SK-MEL-5 (cell line): ENCODE data around the gene GRM5. TPM values are rescaled to one million over a fixed set of nuclear protein-coding genes. Genes with fewer than 3 reads are reported as not detected.
"Not testable (repeated sequence)": the region's sequence is repeated elsewhere in the genome, so short reads cannot be mapped to it uniquely, and the experiment has no call there.

Experiments
- DNase-seq: peaks from one replicate; pipeline ENCODE4 v3.0.0-alpha.2; 2016; ENCODE audit warnings: low read depth, low spot score
- in situ Hi-C: cut with HindIII; loops from 2 replicates; pipeline ENCODE4 v1.10.0; 2016; ENCODE audit warnings: low sequenced_read_pairs, high pct_unique_total_duplicates, low pct_unique_long_range_greater_than_20kb
- total RNA-seq: library from RNA; depleted of rRNA; stranded (reverse); fragments of >200 nt; shearing (Covaris generic); gene quantifications from 2 replicates; pipeline ENCODE4 v1.2.3, GENCODE V29; 2014

The GRM5 gene
- total RNA-seq, 1 experiment from 2014 or later = 0.05 TPM

GRCh38 chr11:88543902-88544655 lies 521.7 kb downstream of the GRM5 start:
- in situ Hi-C loops = no loop called here
- DNase-seq = peak; percentile 89

- in situ Hi-C loops = no loop called here
- DNase-seq = no peak
These were observed 524.8 kb downstream of the GRM5 start for GRCh38 chr11:88541006-88541405.

DNA sequence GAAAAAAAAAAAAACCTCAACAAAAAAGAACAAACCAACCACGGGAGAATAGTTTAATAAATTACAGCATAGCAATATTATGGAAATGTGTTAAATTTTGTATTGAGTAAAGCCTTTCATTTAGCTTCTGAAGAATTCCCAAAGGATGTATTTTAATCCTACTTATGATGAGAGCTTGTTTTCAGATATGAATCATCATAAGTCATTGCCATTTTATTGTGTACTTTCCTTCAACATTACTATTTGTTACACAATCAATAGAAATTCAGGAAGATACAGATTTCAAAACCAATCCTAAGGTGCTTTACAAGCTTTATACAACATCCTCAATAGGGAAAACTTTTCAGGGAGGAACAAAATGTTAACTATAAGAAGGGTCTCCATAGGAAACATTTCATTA lies 527.7 kb downstream of the GRM5 start:
- peak; percentile 5 for DNase-seq
- in situ Hi-C loops = no loop called here

DNA sequence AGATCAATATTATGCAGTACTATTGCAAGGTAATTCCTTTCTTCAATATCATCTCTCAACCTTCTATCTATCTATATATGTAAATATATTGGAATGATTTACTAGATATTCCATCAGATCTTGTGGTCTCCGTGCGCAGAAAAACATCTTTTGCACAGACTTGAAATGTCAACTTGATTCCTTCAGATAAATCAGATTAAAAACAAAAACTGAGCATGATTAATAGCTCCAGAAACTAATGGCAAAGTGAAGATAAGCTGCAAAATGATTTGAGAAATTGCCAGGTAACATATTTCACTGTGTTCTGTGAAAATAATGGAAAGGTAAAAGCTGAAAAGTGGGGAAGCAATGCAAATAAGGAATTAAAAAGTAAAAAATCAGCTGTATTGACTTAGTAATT lies 528.2 kb downstream of the GRM5 start:
- in situ Hi-C loops = no loop called here
- DNase-seq = no peak

- peak; percentile 26 for DNase-seq
- in situ Hi-C loops = no loop called here
These were observed 529.0 kb downstream of the GRM5 start for GRCh38 chr11:88536616-88537265.

- in situ Hi-C loops = no loop called here
- DNase-seq = peak; percentile 89
These were observed 529.8 kb downstream of the GRM5 start for GRCh38 chr11:88535916-88536547.

DNA sequence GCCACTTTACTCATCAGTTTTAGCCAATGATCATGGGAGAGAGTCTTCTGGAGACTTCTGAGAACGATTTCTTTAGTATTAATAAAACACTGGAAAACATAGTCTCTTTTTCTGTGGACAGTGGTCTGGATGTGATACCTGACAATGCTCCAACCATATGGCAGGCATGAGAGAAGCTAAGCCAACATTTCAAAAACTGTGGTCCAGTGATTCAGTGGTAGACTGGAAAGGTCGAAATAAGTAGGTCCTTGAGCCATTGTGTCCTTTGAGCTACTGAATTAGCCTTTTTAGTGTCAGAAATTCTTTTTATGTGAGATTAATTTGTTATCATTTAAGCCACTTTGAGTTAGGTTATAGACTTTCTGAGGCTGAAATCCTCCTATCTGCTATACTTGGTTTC lies 530.5 kb downstream of the GRM5 start:
- in situ Hi-C loops = no loop called here

DNA sequence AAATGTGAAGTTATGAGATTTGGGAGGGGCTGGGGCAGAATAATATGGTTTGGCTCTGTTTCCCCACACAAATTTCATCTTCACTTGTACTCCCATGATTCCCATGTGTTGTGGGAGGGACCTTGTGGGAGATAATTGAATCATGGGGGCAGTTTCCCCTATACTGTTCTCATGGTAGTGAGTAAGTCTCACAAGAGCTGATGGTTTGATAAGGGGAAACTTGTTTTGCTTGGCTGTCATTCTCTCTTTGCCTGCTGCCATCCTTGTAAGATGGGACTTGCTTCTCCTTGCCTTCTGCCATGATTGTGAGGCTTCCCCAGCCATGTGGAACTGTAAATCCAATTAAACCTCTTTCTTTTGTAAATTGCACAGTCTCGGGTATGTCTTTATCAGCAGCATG lies 531.1 kb downstream of the GRM5 start:
- in situ Hi-C loops, DNase-seq: not testable (repeated sequence)

More for the DNA sequence above, 530.5 kb downstream of the GRM5 start:
- peak; percentile 4 for DNase-seq

GRCh38 chr11:88534185-88534584 lies 531.6 kb downstream of the GRM5 start:
- no peak for DNase-seq
- in situ Hi-C loops = no loop called here

DNA sequence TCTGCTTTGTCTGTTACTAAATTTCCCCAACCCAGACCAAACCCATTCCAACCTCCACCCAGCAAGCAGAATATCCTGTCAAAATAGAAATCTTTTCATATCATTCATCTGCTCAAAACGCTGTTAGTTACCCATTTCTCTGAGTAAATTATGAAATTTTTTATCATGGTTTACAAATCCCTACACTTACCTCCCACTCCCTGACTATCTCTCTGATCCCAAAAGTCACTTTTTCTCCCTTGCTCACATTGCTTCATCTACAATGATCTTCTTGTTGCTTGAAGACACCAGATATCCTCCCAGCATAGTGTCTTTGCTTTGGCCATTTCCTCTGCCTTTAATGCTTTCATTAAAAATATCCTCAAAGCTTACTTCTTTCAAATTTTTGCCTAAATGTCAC lies 532.8 kb downstream of the GRM5 start:
- in situ Hi-C loops = no loop called here

DNA sequence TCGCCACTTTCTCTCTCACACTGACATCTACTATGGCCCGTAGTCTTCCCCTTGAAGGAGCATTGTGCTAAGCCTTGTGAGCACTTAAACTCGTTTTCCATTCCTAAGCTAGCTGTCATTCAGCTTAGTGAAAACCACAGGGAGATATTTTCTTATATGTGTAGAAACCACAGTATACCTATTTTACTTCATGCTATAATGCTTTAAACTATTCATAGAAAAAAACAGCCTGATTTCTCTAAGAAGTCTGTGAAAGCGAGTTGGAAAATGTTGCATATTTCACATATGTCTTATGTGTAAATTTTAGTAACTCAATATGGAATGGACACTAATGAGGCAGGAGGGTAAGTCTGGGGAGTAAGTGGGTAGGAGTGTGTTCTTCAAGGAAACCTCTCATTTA lies 534.0 kb downstream of the GRM5 start:
- DNase-seq = no peak
- in situ Hi-C loops = no loop called here

More for the DNA sequence above, 532.8 kb downstream of the GRM5 start:
- DNase-seq = no peak

DNA sequence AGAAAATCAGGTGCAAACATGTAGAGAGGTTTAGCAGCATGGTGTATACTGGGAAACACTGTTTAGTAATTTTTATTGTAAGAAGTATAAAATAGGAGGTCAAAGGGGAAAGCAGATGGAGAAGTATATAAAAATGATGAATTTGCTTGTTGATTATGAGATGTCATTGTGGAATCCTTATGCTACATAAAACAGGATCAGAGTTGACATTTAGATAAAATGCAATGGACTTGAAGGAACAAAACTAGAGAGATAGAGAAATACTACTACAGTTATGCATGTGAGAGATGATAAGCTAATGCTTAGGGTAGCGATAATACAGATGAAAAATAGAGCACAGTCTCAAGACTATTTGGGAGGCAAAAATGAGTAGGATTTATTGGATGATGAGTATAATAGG lies 536.4 kb downstream of the GRM5 start:
- in situ Hi-C loops = no loop called here
- no peak for DNase-seq

DNA sequence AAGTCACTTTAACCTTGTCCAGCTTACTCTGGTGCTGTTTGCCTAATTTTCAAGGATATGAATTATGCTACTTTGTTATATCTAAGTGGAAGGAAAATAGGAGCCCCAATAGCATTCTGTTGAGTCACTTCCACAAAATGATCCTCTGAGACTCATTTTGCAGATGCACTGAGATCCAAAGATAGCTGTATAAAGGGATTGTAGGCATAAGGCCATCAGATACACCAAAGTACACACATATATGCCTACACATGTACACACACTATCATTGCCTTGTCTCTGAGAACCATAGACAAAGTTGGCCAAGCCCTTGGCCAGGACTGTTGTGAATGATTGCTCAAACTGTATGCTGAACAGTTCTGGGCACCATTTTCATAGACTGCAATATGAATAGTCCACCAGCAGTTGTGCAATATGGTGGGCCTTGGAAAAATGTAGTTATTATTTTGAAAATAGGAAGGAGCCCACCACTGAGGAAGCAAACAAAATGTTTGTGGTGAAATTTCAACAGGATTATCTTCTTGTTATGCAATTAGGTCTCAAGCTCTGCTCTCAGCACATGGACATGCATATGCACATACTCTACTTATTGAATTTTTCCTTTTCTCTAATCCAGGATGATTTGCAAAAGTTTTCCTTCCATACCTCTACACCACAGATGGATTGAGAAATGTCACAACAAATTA lies 542.3 kb downstream of the GRM5 start:
- in situ Hi-C loops = no loop called here
- no peak for DNase-seq

GRCh38 chr11:88522624-88523385 lies 543.0 kb downstream of the GRM5 start:
- DNase-seq = no peak
- in situ Hi-C loops = no loop called here

GRCh38 chr11:88521799-88522201 lies 544.0 kb downstream of the GRM5 start:
- no peak for DNase-seq
- in situ Hi-C loops = no loop called here

- in situ Hi-C loops = no loop called here
- peak; percentile 7 for DNase-seq
These were observed 544.4 kb downstream of the GRM5 start for GRCh38 chr11:88521399-88521798.

DNA sequence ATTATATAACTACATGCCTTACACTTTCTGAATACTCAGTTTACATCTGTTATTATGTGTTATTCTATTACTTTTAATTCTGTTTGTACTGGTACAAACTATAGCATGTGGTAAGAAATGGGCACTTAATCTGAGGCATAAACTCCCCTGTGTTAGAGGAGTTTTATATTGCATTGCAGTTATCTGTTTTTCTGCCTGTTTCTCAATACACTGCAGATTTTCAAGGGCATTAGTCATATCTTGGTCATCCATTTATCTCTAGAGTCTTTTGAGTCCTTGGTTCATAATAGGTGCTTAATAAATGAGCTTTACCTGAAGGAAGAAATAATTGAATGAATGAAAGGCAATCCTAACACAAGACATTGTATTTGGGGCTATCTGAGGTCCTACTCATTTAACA lies 545.4 kb downstream of the GRM5 start:
- in situ Hi-C loops = no loop called here
- DNase-seq = no peak

DNA sequence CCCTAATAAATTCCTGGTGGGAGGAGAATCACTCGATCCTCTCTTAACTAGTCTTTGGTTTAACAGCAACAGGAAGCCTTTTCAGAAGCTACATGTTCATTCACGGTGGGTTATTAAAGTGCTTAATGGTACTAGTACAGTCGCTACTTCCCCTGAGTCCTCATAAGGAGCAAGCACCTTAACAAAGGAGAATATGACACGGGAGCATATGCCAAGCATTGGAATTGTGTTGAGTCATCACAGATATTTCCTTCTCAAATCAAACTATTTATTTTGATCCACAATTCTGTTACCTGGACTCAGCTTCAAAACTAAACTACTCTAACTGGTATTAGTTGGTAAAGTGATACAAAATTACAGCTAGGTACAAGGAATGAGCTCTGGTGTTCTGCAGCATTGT lies 550.8 kb downstream of the GRM5 start:
- DNase-seq = no peak
- in situ Hi-C loops = no loop called here
